A549 (cell line): Measurements from ENCODE around the gene TEX261. TPM values are rescaled to one million over a fixed set of nuclear protein-coding genes. Genes with fewer than 3 reads are reported as not detected.

Source experiments
- ATAC-seq, 2 experiments: fragments of 200-7000 bp in 1 of 2; fragments of >200 bp in 1 of 2; cut with Nextera tagmentation in 1 of 2; cut with Tn5 transposase in 1 of 2; 3 replicates each; pipeline versions ENCODE4 v1.8.0 to v1.9.1; 2018 to 2020; ENCODE audit warnings: mild to moderate bottlenecking in 1 of 2, moderate library complexity in 1 of 2
- CTCF ChIA-PET: fragments of 300-600 bp; sonication (Branson Sonifier 250); formaldehyde crosslinking; extraction: SDS; loops from one replicate; lab custom pipeline; 2021; ENCODE audit warnings: antibody characterized with exemption, inconsistent platforms; lab: Yijun Ruan, JAX
- POLR2A ChIA-PET: fragments of 350-600 bp; formaldehyde crosslinking; extraction: SDS; loops from one replicate; lab custom pipeline; 2021; ENCODE audit warnings: antibody characterized with exemption, inconsistent platforms; lab: Yijun Ruan, JAX
- DNase-seq, 2 experiments: peaks; one replicate each; pipeline versions ENCODE4 v3.0.0 to v3.0.0-alpha.2; 2011 to 2016; ENCODE audit warnings: low read depth in 1 of 2, low spot score in 1 of 2
- FAIRE-seq: peaks from 2 replicates; lab custom pipeline; 2011; peaks lifted over from hg19 to GRCh38; lab: Jason Lieb, UNC
- H3K27ac ChIP-seq, 2 experiments: fragments of >200 bp; sonication (Bioruptor Twin); formaldehyde crosslinking; 3 replicates each; pipeline ENCODE4 v1.5.1; 2016 to 2017
- H3K4me1 ChIP-seq: fragments of >200 bp; sonication (Bioruptor Twin); formaldehyde crosslinking; 3 replicates; pipeline ENCODE4 v1.6.1; 2016
- H3K4me2 ChIP-seq: fragments of >200 bp; sonication (Bioruptor Twin); formaldehyde crosslinking; 3 replicates; pipeline ENCODE4 v1.6.1; 2016
- H3K4me3 ChIP-seq: fragments of >200 bp; sonication (Bioruptor Twin); formaldehyde crosslinking; 3 replicates; pipeline ENCODE4 v1.5.1; 2016
- H3K9me3 ChIP-seq: fragments of >200 bp; sonication (Bioruptor Twin); formaldehyde crosslinking; 3 replicates; pipeline ENCODE4 v1.6.1; 2016
- ATOH8 ChIP-seq: fragments of 250-450 bp; sonication (Bioruptor Pico); IDR thresholded peaks from 2 replicates; pipeline ENCODE4 v1.5.0; 2020; ENCODE audit warnings: low read depth, mild to moderate bottlenecking, moderate library complexity
- CBX8 ChIP-seq: fragments of 200-600 bp; sonication (generic); IDR thresholded peaks from 2 replicates; pipeline ENCODE4 v1.6.1; 2016
- CEBPB ChIP-seq, 2 experiments: fragments of >200 bp in 1 of 2; sonication (Bioruptor Twin) in 1 of 2; formaldehyde crosslinking in 1 of 2; IDR thresholded peaks; 2 replicates each; pipeline ENCODE4 v1.6.1; 2012 to 2016
- EHF ChIP-seq: fragments of 250-450 bp; sonication (Bioruptor Pico); IDR thresholded peaks from 2 replicates; pipeline ENCODE4 v1.5.0; 2020; ENCODE audit warnings: mild to moderate bottlenecking
- HES2 ChIP-seq: fragments of >200 bp; sonication (Bioruptor Twin); formaldehyde crosslinking; IDR thresholded peaks from 2 replicates; pipeline ENCODE4 v1.6.1; 2016
- HMGXB4 ChIP-seq: fragments of 250-450 bp; sonication (Bioruptor Pico); IDR thresholded peaks from 2 replicates; pipeline ENCODE4 v1.5.0; 2021; ENCODE audit warnings: mild to moderate bottlenecking, moderate library complexity, borderline replicate concordance
- MYC ChIP-seq: IDR thresholded peaks from 2 replicates; pipeline ENCODE4 v1.6.1; 2012; ENCODE audit warnings: mild to moderate bottlenecking, inconsistent platforms, low read length, improper control_type of control experiment, borderline replicate concordance
- NFE2L2 ChIP-seq: fragments of 150-350 bp; conservative IDR thresholded peaks from 2 replicates; pipeline ENCODE4 v1.6.1; 2014; ENCODE audit warnings: low read length
- NR3C1 ChIP-seq: fragments of >200 bp; sonication (Bioruptor Twin); formaldehyde crosslinking; IDR thresholded peaks from 3 replicates; pipeline ENCODE4 v1.6.1; 2017
- PHF8 ChIP-seq: fragments of 200-600 bp; sonication (generic); IDR thresholded peaks from 2 replicates; pipeline ENCODE4 v1.6.1; 2016; ENCODE audit warnings: low read depth, mild to moderate bottlenecking, antibody characterized with exemption, moderate library complexity, borderline replicate concordance
- RAD21 ChIP-seq, 2 experiments: fragments of >200 bp in 1 of 2; sonication (Bioruptor Twin) in 1 of 2; formaldehyde crosslinking in 1 of 2; IDR thresholded peaks in 1 of 2; conservative IDR thresholded peaks in 1 of 2; 2 replicates in 1 of 2; 3 replicates in 1 of 2; pipeline ENCODE4 v1.6.1; 2012 to 2018; ENCODE audit warnings: inconsistent platforms in 1 of 2
- SREBF2 ChIP-seq: fragments of 450-650 bp; IDR thresholded peaks from 2 replicates; pipeline ENCODE4 v1.6.1; 2014; ENCODE audit warnings: mild to moderate bottlenecking, moderate library complexity
- ZC3H11A ChIP-seq: fragments of 450-650 bp; IDR thresholded peaks from 2 replicates; pipeline ENCODE4 v1.6.1; 2014; ENCODE audit warnings: antibody characterized with exemption, mild to moderate bottlenecking
- WGBS: methylation state at CpG from one replicate; pipeline ENCODE4 v1.1.6; 2017; ENCODE audit errors: missing lambda C conversion rate; 5-methylcytosine and 5-hydroxymethylcytosine counted together
- polyA plus RNA-seq, 4 experiments: library from polyadenylated mRNA; depleted of rRNA in 3 of 4; stranded (reverse); fragments of >200 nt; fragmentation: RNase III in 1 of 4; extraction: RNeasy Plus Mini Kit Qiagen cat#74134 plus additional on column Dnase treatment in 1 of 4; gene quantifications; 2 replicates in 3 of 4; 3 replicates in 1 of 4; pipeline ENCODE4 v1.2.3, GENCODE V29; 2011 to 2017
- TF ChIP-seq, protein P1 (sequence below): fragments of 150-350 bp; IDR thresholded peaks from 2 replicates; pipeline ENCODE4 v1.6.1; 2014; ENCODE audit warnings: low read depth, mild to moderate bottlenecking, low read length
- TF ChIP-seq, protein P2 (sequence below): IDR thresholded peaks from 2 replicates; pipeline ENCODE4 v1.6.1; 2012
- TF ChIP-seq, protein P3 (sequence below): fragments of >200 bp; sonication (Bioruptor Twin); formaldehyde crosslinking; IDR thresholded peaks from 3 replicates; pipeline ENCODE4 v1.5.1; 2016
- TF ChIP-seq, protein P4 (sequence below): IDR thresholded peaks from 2 replicates; pipeline ENCODE4 v1.6.1; 2012
- TF ChIP-seq, protein P5 (sequence below): IDR thresholded peaks from 2 replicates; pipeline ENCODE4 v1.6.1; 2012; ENCODE audit warnings: low read depth, borderline replicate concordance

TEX261 gene
- polyA plus RNA-seq, 2 of the 4 experiments (the other 2 are of a cell fraction): 71.3 to 87.1 TPM

DNA sequence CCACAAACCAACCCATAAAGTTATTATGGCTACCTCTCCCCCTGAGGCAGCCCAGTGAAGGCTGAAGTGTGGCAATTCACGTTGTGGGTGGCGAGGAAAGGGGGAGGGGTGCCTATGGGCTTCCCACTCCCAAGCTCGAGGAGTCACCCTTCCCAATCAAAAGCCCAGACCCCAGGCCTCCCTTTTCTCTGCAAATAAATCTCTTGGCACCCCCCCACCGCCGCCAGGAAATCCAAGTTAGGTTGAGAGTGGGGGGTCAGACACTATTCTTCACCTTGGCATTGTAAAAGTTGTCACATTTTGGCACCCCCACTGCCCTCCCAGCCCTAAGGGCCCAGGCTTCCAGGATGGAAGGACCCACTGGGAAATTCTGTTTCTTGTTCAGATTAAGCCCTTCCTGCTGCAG lies 9.4 kb downstream of the TEX261 start:
- no peak overlapping the region for H3K4me3 ChIP-seq
- WGBS: 69% methylated on average over 5 of the region's 5 CpGs
- no peak for FAIRE-seq
- H3K9me3 ChIP-seq: no peaks in the 10 kb centered on the region
- no peak overlapping the region for H3K27ac ChIP-seq
- no peak for DNase-seq
- CTCF ChIA-PET: interaction anchor here (0.7 to 10.9 kb wide), 14 partner anchors 9 to 681 kb away, joined by 3 to 171 read pairs (median 4); partner anchors contain the start of gene FIGLA
- ATAC-seq: no peak
- no peak overlapping the region for H3K4me2 ChIP-seq
- TF ChIP-seq MYC: no peak
- no peak for TF ChIP-seq ATOH8
- TF ChIP-seq, protein P1, sequence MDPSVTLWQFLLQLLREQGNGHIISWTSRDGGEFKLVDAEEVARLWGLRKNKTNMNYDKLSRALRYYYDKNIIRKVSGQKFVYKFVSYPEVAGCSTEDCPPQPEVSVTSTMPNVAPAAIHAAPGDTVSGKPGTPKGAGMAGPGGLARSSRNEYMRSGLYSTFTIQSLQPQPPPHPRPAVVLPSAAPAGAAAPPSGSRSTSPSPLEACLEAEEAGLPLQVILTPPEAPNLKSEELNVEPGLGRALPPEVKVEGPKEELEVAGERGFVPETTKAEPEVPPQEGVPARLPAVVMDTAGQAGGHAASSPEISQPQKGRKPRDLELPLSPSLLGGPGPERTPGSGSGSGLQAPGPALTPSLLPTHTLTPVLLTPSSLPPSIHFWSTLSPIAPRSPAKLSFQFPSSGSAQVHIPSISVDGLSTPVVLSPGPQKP: no peak
- TF ChIP-seq PHF8: no peak
- POLR2A ChIA-PET: no interaction called here
- no peaks in the 10 kb centered on the region for H3K4me1 ChIP-seq

- FAIRE-seq (no peak), DNase-seq (peak; percentile 67 to 79), ATAC-seq (peak; percentile 87 to 98)
- Histone ChIP-seq H3K4me3 (no peak overlapping the region), H3K4me2 (no peak overlapping the region), H3K9me3 (no peaks in the 10 kb centered on the region), H3K4me1 (no peaks in the 10 kb centered on the region), H3K27ac (no peak overlapping the region)
- no peak for TF ChIP-seq CEBPB (IDR thresholded peaks at IDR 0.05)
- TF ChIP-seq HES2: no peak
- TF ChIP-seq ATOH8: no peak
- TF ChIP-seq, protein P2, sequence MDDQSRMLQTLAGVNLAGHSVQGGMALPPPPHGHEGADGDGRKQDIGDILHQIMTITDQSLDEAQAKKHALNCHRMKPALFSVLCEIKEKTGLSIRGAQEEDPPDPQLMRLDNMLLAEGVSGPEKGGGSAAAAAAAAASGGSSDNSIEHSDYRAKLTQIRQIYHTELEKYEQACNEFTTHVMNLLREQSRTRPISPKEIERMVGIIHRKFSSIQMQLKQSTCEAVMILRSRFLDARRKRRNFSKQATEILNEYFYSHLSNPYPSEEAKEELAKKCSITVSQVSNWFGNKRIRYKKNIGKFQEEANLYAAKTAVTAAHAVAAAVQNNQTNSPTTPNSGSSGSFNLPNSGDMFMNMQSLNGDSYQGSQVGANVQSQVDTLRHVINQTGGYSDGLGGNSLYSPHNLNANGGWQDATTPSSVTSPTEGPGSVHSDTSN: no peak
- TF ChIP-seq, protein P3, sequence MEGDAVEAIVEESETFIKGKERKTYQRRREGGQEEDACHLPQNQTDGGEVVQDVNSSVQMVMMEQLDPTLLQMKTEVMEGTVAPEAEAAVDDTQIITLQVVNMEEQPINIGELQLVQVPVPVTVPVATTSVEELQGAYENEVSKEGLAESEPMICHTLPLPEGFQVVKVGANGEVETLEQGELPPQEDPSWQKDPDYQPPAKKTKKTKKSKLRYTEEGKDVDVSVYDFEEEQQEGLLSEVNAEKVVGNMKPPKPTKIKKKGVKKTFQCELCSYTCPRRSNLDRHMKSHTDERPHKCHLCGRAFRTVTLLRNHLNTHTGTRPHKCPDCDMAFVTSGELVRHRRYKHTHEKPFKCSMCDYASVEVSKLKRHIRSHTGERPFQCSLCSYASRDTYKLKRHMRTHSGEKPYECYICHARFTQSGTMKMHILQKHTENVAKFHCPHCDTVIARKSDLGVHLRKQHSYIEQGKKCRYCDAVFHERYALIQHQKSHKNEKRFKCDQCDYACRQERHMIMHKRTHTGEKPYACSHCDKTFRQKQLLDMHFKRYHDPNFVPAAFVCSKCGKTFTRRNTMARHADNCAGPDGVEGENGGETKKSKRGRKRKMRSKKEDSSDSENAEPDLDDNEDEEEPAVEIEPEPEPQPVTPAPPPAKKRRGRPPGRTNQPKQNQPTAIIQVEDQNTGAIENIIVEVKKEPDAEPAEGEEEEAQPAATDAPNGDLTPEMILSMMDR: peak; percentile 67
- TF ChIP-seq, protein P4, sequence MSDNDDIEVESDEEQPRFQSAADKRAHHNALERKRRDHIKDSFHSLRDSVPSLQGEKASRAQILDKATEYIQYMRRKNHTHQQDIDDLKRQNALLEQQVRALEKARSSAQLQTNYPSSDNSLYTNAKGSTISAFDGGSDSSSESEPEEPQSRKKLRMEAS: peak; percentile 80
- TF ChIP-seq NFE2L2: no peak
- no peak for TF ChIP-seq CBX8
- TF ChIP-seq RAD21 (conservative IDR thresholded peaks at IDR 0.05 in 1 of 2, IDR thresholded peaks at IDR 0.05 in 1 of 2): peak in 1 of 2 experiments; percentile 20; a peak in 1 of 5 replicates
- WGBS: 58% methylated on average over 30 of the region's 32 CpGs
- ChIA-PET POLR2A (no interaction called here), CTCF (interaction anchor here (0.7 to 10.9 kb wide), 20 partner anchors 8 to 681 kb away, joined by 3 to 171 read pairs (median 4); partner anchors contain the start of gene FIGLA)
Measured at GRCh38 chr2:70984576-70985282, 9.9 kb downstream of the TEX261 start.

DNA sequence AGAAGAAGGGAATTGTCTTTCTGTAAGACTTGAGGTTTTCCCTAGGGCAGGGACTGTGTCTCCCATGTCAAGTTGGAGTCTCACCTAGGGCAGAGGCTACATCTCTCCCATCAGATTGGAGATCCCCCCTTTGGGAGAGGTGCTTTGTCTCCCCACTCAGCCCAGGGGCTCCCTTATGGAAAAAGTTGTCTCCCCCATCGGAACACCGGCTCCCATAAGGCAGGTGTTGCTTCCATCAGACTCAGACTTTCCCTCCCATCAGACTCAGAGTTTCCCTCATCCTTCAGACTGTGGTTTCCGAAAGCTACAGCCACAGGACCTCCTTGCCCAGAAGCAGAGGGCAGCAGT lies 10.5 kb downstream of the TEX261 start:
- Histone ChIP-seq H3K4me2 (no peak overlapping the region), H3K9me3 (no peaks in the 10 kb centered on the region), H3K27ac (no peak overlapping the region), H3K4me3 (no peak overlapping the region), H3K4me1 (no peaks in the 10 kb centered on the region)
- ChIA-PET CTCF (interaction anchor here (0.7 to 10.9 kb wide), 17 partner anchors 9 to 680 kb away, joined by 3 to 171 read pairs (median 5); partner anchors contain the start of gene FIGLA), POLR2A (no interaction called here)
- FAIRE-seq (no peak), ATAC-seq (no peak), DNase-seq (no peak)
- WGBS: 94% methylated on average over 3 of the region's 3 CpGs
- TF ChIP-seq, protein P4: no peak
- no peak for TF ChIP-seq ATOH8
- no peak for TF ChIP-seq EHF (CRISPR knock-in tag)
- TF ChIP-seq, protein P5, sequence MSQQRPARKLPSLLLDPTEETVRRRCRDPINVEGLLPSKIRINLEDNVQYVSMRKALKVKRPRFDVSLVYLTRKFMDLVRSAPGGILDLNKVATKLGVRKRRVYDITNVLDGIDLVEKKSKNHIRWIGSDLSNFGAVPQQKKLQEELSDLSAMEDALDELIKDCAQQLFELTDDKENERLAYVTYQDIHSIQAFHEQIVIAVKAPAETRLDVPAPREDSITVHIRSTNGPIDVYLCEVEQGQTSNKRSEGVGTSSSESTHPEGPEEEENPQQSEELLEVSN: no peak
- TF ChIP-seq, protein P2: no peak
- TF ChIP-seq HMGXB4 (CRISPR knock-in tag): no peak
- TF ChIP-seq ZC3H11A: no peak
- no peak for TF ChIP-seq NR3C1
- TF ChIP-seq SREBF2: no peak
